Mammary epithelial cell (primary cell): ENCODE data around the gene FGF23.

Experiments
- EZH2 ChIP-seq: IDR thresholded peaks from 2 replicates; pipeline ENCODE4 v1.6.1; 2012; ENCODE audit warnings: low read length, inconsistent platforms, borderline replicate concordance
- TF ChIP-seq, protein P1 (sequence below), 2 donors: IDR thresholded peaks in 1 of 2; conservative IDR thresholded peaks in 1 of 2; 2 replicates each; pipeline ENCODE4 v1.5.1; 2011 to 2012; ENCODE audit warnings: inconsistent platforms in 2 of 2, low read length in 2 of 2, mild to moderate bottlenecking in 2 of 2, control low read depth in 1 of 2, low read depth in 1 of 2; ENCODE audit not compliant: insufficient read depth in 1 of 2; ENCODE audit errors: extremely low read depth in 1 of 2

DNA sequence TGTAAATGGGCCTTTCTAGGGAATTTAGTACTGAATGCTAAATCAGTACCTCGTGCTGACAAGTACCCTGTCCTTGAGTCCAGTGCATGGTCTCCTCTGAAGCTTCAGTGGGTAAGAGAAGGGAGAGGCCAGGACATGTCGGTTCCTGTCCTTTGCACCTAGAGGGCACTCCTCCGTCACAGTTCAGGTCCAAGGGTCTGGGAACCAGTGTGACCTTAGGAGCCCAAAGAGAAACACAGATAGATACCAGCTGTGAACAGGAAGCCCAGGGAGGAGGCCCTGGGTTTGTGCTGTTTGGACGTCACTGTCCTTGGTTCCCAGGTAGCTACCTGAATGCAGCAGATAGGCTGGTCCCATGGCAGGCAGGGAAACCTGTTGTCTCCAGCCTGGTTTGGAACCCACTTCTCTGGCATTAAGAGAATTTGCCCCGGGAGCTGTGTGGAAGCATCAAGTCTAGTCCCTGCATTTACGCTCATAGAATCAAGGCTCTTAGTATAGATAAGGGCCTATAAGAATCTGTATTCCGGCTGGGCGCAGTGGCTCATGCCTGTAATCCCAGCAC, 3.9 kb upstream of the FGF23 start:
- TF ChIP-seq, protein P1, sequence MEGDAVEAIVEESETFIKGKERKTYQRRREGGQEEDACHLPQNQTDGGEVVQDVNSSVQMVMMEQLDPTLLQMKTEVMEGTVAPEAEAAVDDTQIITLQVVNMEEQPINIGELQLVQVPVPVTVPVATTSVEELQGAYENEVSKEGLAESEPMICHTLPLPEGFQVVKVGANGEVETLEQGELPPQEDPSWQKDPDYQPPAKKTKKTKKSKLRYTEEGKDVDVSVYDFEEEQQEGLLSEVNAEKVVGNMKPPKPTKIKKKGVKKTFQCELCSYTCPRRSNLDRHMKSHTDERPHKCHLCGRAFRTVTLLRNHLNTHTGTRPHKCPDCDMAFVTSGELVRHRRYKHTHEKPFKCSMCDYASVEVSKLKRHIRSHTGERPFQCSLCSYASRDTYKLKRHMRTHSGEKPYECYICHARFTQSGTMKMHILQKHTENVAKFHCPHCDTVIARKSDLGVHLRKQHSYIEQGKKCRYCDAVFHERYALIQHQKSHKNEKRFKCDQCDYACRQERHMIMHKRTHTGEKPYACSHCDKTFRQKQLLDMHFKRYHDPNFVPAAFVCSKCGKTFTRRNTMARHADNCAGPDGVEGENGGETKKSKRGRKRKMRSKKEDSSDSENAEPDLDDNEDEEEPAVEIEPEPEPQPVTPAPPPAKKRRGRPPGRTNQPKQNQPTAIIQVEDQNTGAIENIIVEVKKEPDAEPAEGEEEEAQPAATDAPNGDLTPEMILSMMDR (conservative IDR thresholded peaks at IDR 0.05 in 1 of 2, IDR thresholded peaks at IDR 0.05 in 1 of 2; ENCODE audit: extremely low read depth in 1 of 2, insufficient read depth in 1 of 2, low read depth in 1 of 2, low read length in 2 of 2): no peak
- TF ChIP-seq EZH2: no peak
